Mammary epithelial cell (primary cell): ENCODE results near the gene DNPH1.

Experiments used
- EZH2 ChIP-seq: IDR thresholded peaks from 2 replicates; pipeline ENCODE4 v1.6.1; 2012; ENCODE audit warnings: low read length, inconsistent platforms, borderline replicate concordance
- TF ChIP-seq, protein P1 (sequence below), 2 donors: IDR thresholded peaks in 1 of 2; conservative IDR thresholded peaks in 1 of 2; 2 replicates each; pipeline ENCODE4 v1.5.1; 2011 to 2012; ENCODE audit warnings: inconsistent platforms in 2 of 2, low read length in 2 of 2, mild to moderate bottlenecking in 2 of 2, control low read depth in 1 of 2, low read depth in 1 of 2; ENCODE audit not compliant: insufficient read depth in 1 of 2; ENCODE audit errors: extremely low read depth in 1 of 2

- TF ChIP-seq, protein P1, sequence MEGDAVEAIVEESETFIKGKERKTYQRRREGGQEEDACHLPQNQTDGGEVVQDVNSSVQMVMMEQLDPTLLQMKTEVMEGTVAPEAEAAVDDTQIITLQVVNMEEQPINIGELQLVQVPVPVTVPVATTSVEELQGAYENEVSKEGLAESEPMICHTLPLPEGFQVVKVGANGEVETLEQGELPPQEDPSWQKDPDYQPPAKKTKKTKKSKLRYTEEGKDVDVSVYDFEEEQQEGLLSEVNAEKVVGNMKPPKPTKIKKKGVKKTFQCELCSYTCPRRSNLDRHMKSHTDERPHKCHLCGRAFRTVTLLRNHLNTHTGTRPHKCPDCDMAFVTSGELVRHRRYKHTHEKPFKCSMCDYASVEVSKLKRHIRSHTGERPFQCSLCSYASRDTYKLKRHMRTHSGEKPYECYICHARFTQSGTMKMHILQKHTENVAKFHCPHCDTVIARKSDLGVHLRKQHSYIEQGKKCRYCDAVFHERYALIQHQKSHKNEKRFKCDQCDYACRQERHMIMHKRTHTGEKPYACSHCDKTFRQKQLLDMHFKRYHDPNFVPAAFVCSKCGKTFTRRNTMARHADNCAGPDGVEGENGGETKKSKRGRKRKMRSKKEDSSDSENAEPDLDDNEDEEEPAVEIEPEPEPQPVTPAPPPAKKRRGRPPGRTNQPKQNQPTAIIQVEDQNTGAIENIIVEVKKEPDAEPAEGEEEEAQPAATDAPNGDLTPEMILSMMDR (conservative IDR thresholded peaks at IDR 0.05 in 1 of 2, IDR thresholded peaks at IDR 0.05 in 1 of 2; ENCODE audit: extremely low read depth in 1 of 2, insufficient read depth in 1 of 2, low read depth in 1 of 2, low read length in 2 of 2) = no peak
- TF ChIP-seq EZH2 = no peak
Measured at GRCh38 chr6:43211955-43212354, 17.3 kb downstream of the DNPH1 start.
